ENCODE measurements around the gene DPH5. TPM values are rescaled to one million over a fixed set of nuclear protein-coding genes. Genes with fewer than 3 reads are reported as not detected.

DPH5 gene
- total RNA-seq, 2 donors from 2014 or later, result 17.2 to 39.0 TPM

- intact Hi-C loops (cut with DNase I), result loop anchor here (5.0 kb wide), 1 partner anchor 211 kb away; the partner anchor contains the start of gene S1PR1
- TF ChIP-seq POLR2A (IDR thresholded peaks at IDR 0.05) (no peak), POLR2AphosphoS5 (IDR thresholded peaks at IDR 0.05) (no peak)
- TF ChIP-seq, protein P1, sequence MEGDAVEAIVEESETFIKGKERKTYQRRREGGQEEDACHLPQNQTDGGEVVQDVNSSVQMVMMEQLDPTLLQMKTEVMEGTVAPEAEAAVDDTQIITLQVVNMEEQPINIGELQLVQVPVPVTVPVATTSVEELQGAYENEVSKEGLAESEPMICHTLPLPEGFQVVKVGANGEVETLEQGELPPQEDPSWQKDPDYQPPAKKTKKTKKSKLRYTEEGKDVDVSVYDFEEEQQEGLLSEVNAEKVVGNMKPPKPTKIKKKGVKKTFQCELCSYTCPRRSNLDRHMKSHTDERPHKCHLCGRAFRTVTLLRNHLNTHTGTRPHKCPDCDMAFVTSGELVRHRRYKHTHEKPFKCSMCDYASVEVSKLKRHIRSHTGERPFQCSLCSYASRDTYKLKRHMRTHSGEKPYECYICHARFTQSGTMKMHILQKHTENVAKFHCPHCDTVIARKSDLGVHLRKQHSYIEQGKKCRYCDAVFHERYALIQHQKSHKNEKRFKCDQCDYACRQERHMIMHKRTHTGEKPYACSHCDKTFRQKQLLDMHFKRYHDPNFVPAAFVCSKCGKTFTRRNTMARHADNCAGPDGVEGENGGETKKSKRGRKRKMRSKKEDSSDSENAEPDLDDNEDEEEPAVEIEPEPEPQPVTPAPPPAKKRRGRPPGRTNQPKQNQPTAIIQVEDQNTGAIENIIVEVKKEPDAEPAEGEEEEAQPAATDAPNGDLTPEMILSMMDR (IDR thresholded peaks at IDR 0.05), result no peak
- no peak for DNase-seq (ENCODE audit: low spot score)
- no peaks in the 10 kb centered on the region for H3K4me1 ChIP-seq (replicated peaks)
- no peaks in the 10 kb centered on the region for H3K27me3 ChIP-seq (replicated peaks; ENCODE audit: insufficient read depth)
- H3K27ac ChIP-seq, result peak overlapping the region in 1 of 2 donors; percentile 73
- no peaks in the 10 kb centered on the region for H3K9me3 ChIP-seq
- H3K4me3 ChIP-seq, result peak overlapping the region; percentile 55 to 56
- H3K36me3 ChIP-seq, result no peaks in the 10 kb centered on the region
- 48% methylated on average over 5 of the region's 5 CpGs for WGBS
Observed at GRCh38 chr1:101026430-101026788, 825 bp upstream of the DPH5 start.

- no peaks in the 10 kb centered on the region for H3K9me3 ChIP-seq
- intact Hi-C loops (cut with DNase I), result loop anchor here (5.0 kb wide), 1 partner anchor 212 kb away; the partner anchor contains the start of gene S1PR1
- TF ChIP-seq, protein P1 (IDR thresholded peaks at IDR 0.05), result no peak
- TF ChIP-seq POLR2A (IDR thresholded peaks at IDR 0.05) (no peak), POLR2AphosphoS5 (IDR thresholded peaks at IDR 0.05) (no peak)
- peak overlapping the region; percentile 73 for H3K27ac ChIP-seq
- H3K4me3 ChIP-seq, result peak overlapping the region; percentile 55 to 56
- H3K27me3 ChIP-seq (replicated peaks; ENCODE audit: insufficient read depth), result no peaks in the 10 kb centered on the region
- no peaks in the 10 kb centered on the region for H3K36me3 ChIP-seq
- under 1% methylated on average over 9 of the region's 9 CpGs for WGBS
- DNase-seq (ENCODE audit: low spot score), result no peak
- no peaks in the 10 kb centered on the region for H3K4me1 ChIP-seq (replicated peaks)
Observed at GRCh38 chr1:101025283-101025656, 314 bp downstream of the DPH5 start.

DNA sequence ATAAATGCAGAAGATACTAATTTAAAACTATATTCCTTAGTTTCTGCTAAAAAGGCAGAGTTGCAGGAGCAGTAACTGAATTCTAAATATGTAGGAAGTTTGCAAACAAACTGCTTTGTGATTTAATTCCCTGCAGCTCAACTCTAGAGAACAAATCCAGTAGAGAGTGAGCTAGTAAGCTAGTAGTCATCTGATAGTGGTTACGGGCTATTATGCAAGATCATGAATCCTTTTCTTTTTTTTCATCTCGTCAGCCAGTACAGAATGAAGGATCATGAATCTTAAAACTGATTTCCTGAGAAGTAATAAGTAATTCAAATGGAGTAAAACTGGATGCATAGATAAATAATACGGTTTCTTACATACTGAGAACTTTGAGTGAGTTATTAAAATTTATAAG is 3.3 kb downstream of the DPH5 start:
- Histone ChIP-seq H3K36me3 (no peaks in the 10 kb centered on the region), H3K9me3 (no peaks in the 10 kb centered on the region), H3K27me3 (replicated peaks; ENCODE audit: insufficient read depth) (no peaks in the 10 kb centered on the region), H3K4me1 (replicated peaks) (no peaks in the 10 kb centered on the region), H3K4me3 (no peak overlapping the region), H3K27ac (no peak overlapping the region)
- intact Hi-C loops (cut with DNase I), result no loop called here
- TF ChIP-seq POLR2A (IDR thresholded peaks at IDR 0.05) (no peak), POLR2AphosphoS5 (IDR thresholded peaks at IDR 0.05) (no peak)
- TF ChIP-seq, protein P1 (IDR thresholded peaks at IDR 0.05), result no peak
- 70% methylated on average over 3 of the region's 3 CpGs for WGBS
- DNase-seq (ENCODE audit: low spot score), result no peak

GRCh38 chr1:101017448-101017847 is 8.1 kb downstream of the DPH5 start:
- WGBS, result 83% methylated on average over 1 of the region's 1 CpG
- intact Hi-C loops (cut with DNase I), result no loop called here
- H3K27me3 ChIP-seq (replicated peaks; ENCODE audit: insufficient read depth), result no peaks in the 10 kb centered on the region
- no peaks in the 10 kb centered on the region for H3K4me1 ChIP-seq (replicated peaks)
- DNase-seq (ENCODE audit: low spot score), result no peak
- no peaks in the 10 kb centered on the region for H3K36me3 ChIP-seq
- H3K9me3 ChIP-seq, result no peaks in the 10 kb centered on the region
- no peak overlapping the region for H3K27ac ChIP-seq
- TF ChIP-seq, protein P1 (IDR thresholded peaks at IDR 0.05), result no peak
- TF ChIP-seq POLR2A (IDR thresholded peaks at IDR 0.05) (no peak), POLR2AphosphoS5 (IDR thresholded peaks at IDR 0.05) (no peak)
- no peak overlapping the region for H3K4me3 ChIP-seq

GRCh38 chr1:101013776-101014175 is 11.8 kb downstream of the DPH5 start:
- Histone ChIP-seq H3K27ac (no peak overlapping the region), H3K27me3 (replicated peaks; ENCODE audit: insufficient read depth) (no peaks in the 10 kb centered on the region), H3K4me1 (replicated peaks) (no peaks in the 10 kb centered on the region), H3K4me3 (no peak overlapping the region), H3K36me3 (no peaks in the 10 kb centered on the region), H3K9me3 (no peaks in the 10 kb centered on the region)
- DNase-seq (ENCODE audit: low spot score), result no peak
- TF ChIP-seq POLR2A (IDR thresholded peaks at IDR 0.05) (no peak), POLR2AphosphoS5 (IDR thresholded peaks at IDR 0.05) (no peak)
- TF ChIP-seq, protein P1 (IDR thresholded peaks at IDR 0.05), result no peak
- intact Hi-C loops (cut with DNase I), result no loop called here
- 54% methylated on average over 1 of the region's 1 CpG for WGBS
